PFSK-1 (cell line): ENCODE results near the gene C1orf87.

Source experiments
- POLR2AphosphoS5 ChIP-seq: IDR thresholded peaks from 2 replicates; pipeline ENCODE4 v1.6.1; 2012; ENCODE audit warnings: low read depth, mild to moderate bottlenecking, control low read depth, low read length, moderate library complexity
- REST ChIP-seq, 2 experiments: IDR thresholded peaks; 2 replicates each; pipeline versions ENCODE4 v1.6.1 to v1.8.0; 2011 to 2012; ENCODE audit warnings: low read depth in 2 of 2, low read length in 2 of 2, control low read depth in 1 of 2, inconsistent platforms in 1 of 2, mild to moderate bottlenecking in 1 of 2, moderate library complexity in 1 of 2; ENCODE audit not compliant: insufficient read depth in 1 of 2
- SIN3A ChIP-seq: IDR thresholded peaks from 2 replicates; pipeline ENCODE4 v1.6.1; 2012; ENCODE audit warnings: mild to moderate bottlenecking, low read length, moderate library complexity, borderline replicate concordance; ENCODE audit not compliant: insufficient read depth
- TAF1 ChIP-seq: IDR thresholded peaks from 2 replicates; pipeline ENCODE4 v1.6.1; 2012; ENCODE audit warnings: low read length, control low read depth, borderline replicate concordance; ENCODE audit not compliant: insufficient read depth

DNA sequence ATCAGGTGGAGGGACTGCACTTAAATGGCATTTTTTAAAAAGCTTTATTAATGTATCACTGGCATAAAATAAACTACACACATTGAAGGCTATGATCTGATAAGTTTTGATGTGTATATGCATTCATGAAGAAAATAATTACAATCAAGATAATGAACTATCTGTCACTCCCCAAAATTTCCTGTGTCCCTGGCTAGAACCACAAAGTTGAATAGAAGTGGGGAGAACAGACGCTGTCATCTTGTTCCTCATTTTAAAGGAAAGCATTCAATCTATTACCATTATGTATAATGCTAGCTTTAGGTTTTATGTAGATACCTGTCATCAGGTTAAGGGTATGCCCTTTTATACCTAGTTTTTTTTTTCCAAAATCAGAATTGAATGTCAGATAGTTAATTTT is 38.1 kb upstream of the C1orf87 start:
- no peak for TF ChIP-seq REST (IDR thresholded peaks at IDR 0.05; ENCODE audit: insufficient read depth in 1 of 2, low read depth in 2 of 2, low read length in 2 of 2)
- no peak for TF ChIP-seq SIN3A
- no peak for TF ChIP-seq POLR2AphosphoS5
- TF ChIP-seq TAF1 = no peak
